ENCODE measurements around the gene WDTC1.

WDTC1 gene

GRCh38 chr1:27336756-27337155, 102.3 kb downstream of the WDTC1 start:
- peaks cover 20% of the 10 kb centered on the region for H3K4me1 ChIP-seq (ENCODE audit: control insufficient read depth, insufficient read depth, low read length)
- no peaks in the 10 kb centered on the region for H3K27me3 ChIP-seq (ENCODE audit: control insufficient read depth, insufficient read depth, low read length)
- H3K9ac ChIP-seq (ENCODE audit: low read length) = no peak overlapping the region
- no peaks in the 10 kb centered on the region for H3K9me3 ChIP-seq (ENCODE audit: control insufficient read depth, insufficient read depth, low read depth, low read length)
- no peak overlapping the region for H3K27ac ChIP-seq (ENCODE audit: low read depth, low read length)
- peaks cover 49% of the 10 kb centered on the region for H3K36me3 ChIP-seq (ENCODE audit: control insufficient read depth, insufficient read depth, low read length)
- H3K4me3 ChIP-seq (ENCODE audit: low read depth, low read length) = no peak overlapping the region

GRCh38 chr1:27338751-27339150, 104.3 kb downstream of the WDTC1 start:
- H3K27ac ChIP-seq (ENCODE audit: low read depth, low read length) = no peak overlapping the region
- no peaks in the 10 kb centered on the region for H3K27me3 ChIP-seq (ENCODE audit: control insufficient read depth, insufficient read depth, low read length)
- peaks cover 39% of the 10 kb centered on the region for H3K4me1 ChIP-seq (ENCODE audit: control insufficient read depth, insufficient read depth, low read length)
- peak overlapping the region; percentile 2 for H3K9ac ChIP-seq (ENCODE audit: low read length)
- H3K36me3 ChIP-seq (ENCODE audit: control insufficient read depth, insufficient read depth, low read length) = peaks cover 31% of the 10 kb centered on the region
- no peak overlapping the region for H3K4me3 ChIP-seq (ENCODE audit: low read depth, low read length)
- no peaks in the 10 kb centered on the region for H3K9me3 ChIP-seq (ENCODE audit: control insufficient read depth, insufficient read depth, low read depth, low read length)

- H3K4me1 ChIP-seq (ENCODE audit: control insufficient read depth, insufficient read depth, low read length) = peaks cover 39% of the 10 kb centered on the region
- peak overlapping the region; percentile 2 for H3K9ac ChIP-seq (ENCODE audit: low read length)
- H3K36me3 ChIP-seq (ENCODE audit: control insufficient read depth, insufficient read depth, low read length) = peaks cover 27% of the 10 kb centered on the region
- H3K27me3 ChIP-seq (ENCODE audit: control insufficient read depth, insufficient read depth, low read length) = no peaks in the 10 kb centered on the region
- no peaks in the 10 kb centered on the region for H3K9me3 ChIP-seq (ENCODE audit: control insufficient read depth, insufficient read depth, low read depth, low read length)
- H3K27ac ChIP-seq (ENCODE audit: low read depth, low read length) = no peak overlapping the region
- H3K4me3 ChIP-seq (ENCODE audit: low read depth, low read length) = no peak overlapping the region
Measured at GRCh38 chr1:27339213-27339612, 104.8 kb downstream of the WDTC1 start.

- H3K9ac ChIP-seq (ENCODE audit: low read length) = peak within 1 kb of the TSS; percentile 33
- no peak within 1 kb of the TSS for H3K27ac ChIP-seq (ENCODE audit: low read depth, low read length)
- no peaks in the 10 kb centered on the region for H3K9me3 ChIP-seq (ENCODE audit: control insufficient read depth, insufficient read depth, low read depth, low read length)
- no peaks in the 10 kb centered on the region for H3K27me3 ChIP-seq (ENCODE audit: control insufficient read depth, insufficient read depth, low read length)
- peaks cover 6% of the 10 kb centered on the region; the same call in 1 of the 2 replicates for H3K36me3 ChIP-seq (ENCODE audit: control insufficient read depth, insufficient read depth, low read length)
- peaks cover 39% of the 10 kb centered on the region for H3K4me1 ChIP-seq (ENCODE audit: control insufficient read depth, insufficient read depth, low read length)
- H3K4me3 ChIP-seq (ENCODE audit: low read depth, low read length) = peak within 1 kb of the TSS; percentile 51
Measured at GRCh38 chr1:27341525-27342252, 107.3 kb downstream of the WDTC1 start, which contains the start of gene SYTL1. Gene SYTL1, plus strand, starts transcription at chr1:27342022. Its CDS starts 3,313 bp downstream, at chr1:27345335.

GRCh38 chr1:27342391-27342777, 108.0 kb downstream of the WDTC1 start:
- H3K27ac ChIP-seq (ENCODE audit: low read depth, low read length) = no peak overlapping the region
- H3K4me1 ChIP-seq (ENCODE audit: control insufficient read depth, insufficient read depth, low read length) = peaks cover 43% of the 10 kb centered on the region
- H3K4me3 ChIP-seq (ENCODE audit: low read depth, low read length) = peak overlapping the region; percentile 51
- H3K9me3 ChIP-seq (ENCODE audit: control insufficient read depth, insufficient read depth, low read depth, low read length) = no peaks in the 10 kb centered on the region
- no peaks in the 10 kb centered on the region for H3K27me3 ChIP-seq (ENCODE audit: control insufficient read depth, insufficient read depth, low read length)
- peak overlapping the region; percentile 33 for H3K9ac ChIP-seq (ENCODE audit: low read length)
- H3K36me3 ChIP-seq (ENCODE audit: control insufficient read depth, insufficient read depth, low read length) = peaks cover 4% of the 10 kb centered on the region; the same call in 1 of the 2 replicates

- Histone ChIP-seq H3K36me3 (ENCODE audit: control insufficient read depth, insufficient read depth, low read length) (peaks cover 4% of the 10 kb centered on the region; the same call in 1 of the 2 replicates), H3K27me3 (ENCODE audit: control insufficient read depth, insufficient read depth, low read length) (no peaks in the 10 kb centered on the region), H3K9ac (ENCODE audit: low read length) (peak overlapping the region; percentile 33), H3K4me1 (ENCODE audit: control insufficient read depth, insufficient read depth, low read length) (peaks cover 48% of the 10 kb centered on the region), H3K9me3 (ENCODE audit: control insufficient read depth, insufficient read depth, low read depth, low read length) (no peaks in the 10 kb centered on the region), H3K4me3 (ENCODE audit: low read depth, low read length) (peak overlapping the region; percentile 51), H3K27ac (ENCODE audit: low read depth, low read length) (peak overlapping the region; percentile 24; the same call in 1 of the 2 replicates)
Measured at GRCh38 chr1:27342778-27343638, 108.6 kb downstream of the WDTC1 start.

GRCh38 chr1:27343639-27344025, 109.2 kb downstream of the WDTC1 start:
- Histone ChIP-seq H3K4me3 (ENCODE audit: low read depth, low read length) (0 out of 2 replicates have a peak overlapping the region, but pooled peaks have one; percentile 51), H3K9ac (ENCODE audit: low read length) (no peak overlapping the region), H3K4me1 (ENCODE audit: control insufficient read depth, insufficient read depth, low read length) (peaks cover 48% of the 10 kb centered on the region), H3K27ac (ENCODE audit: low read depth, low read length) (no peak overlapping the region), H3K9me3 (ENCODE audit: control insufficient read depth, insufficient read depth, low read depth, low read length) (no peaks in the 10 kb centered on the region), H3K27me3 (ENCODE audit: control insufficient read depth, insufficient read depth, low read length) (no peaks in the 10 kb centered on the region), H3K36me3 (ENCODE audit: control insufficient read depth, insufficient read depth, low read length) (peaks cover 4% of the 10 kb centered on the region; the same call in 1 of the 2 replicates)

- Histone ChIP-seq H3K9ac (ENCODE audit: low read length) (no peak overlapping the region), H3K4me3 (ENCODE audit: low read depth, low read length) (no peak overlapping the region), H3K27ac (ENCODE audit: low read depth, low read length) (no peak overlapping the region), H3K9me3 (ENCODE audit: control insufficient read depth, insufficient read depth, low read depth, low read length) (no peaks in the 10 kb centered on the region), H3K27me3 (ENCODE audit: control insufficient read depth, insufficient read depth, low read length) (peaks cover 4% of the 10 kb centered on the region), H3K4me1 (ENCODE audit: control insufficient read depth, insufficient read depth, low read length) (peaks cover 46% of the 10 kb centered on the region), H3K36me3 (ENCODE audit: control insufficient read depth, insufficient read depth, low read length) (peaks cover 4% of the 10 kb centered on the region; the same call in 1 of the 2 replicates)
Measured at GRCh38 chr1:27345272-27345671, 110.8 kb downstream of the WDTC1 start.

GRCh38 chr1:27346357-27346756, 111.9 kb downstream of the WDTC1 start:
- H3K27ac ChIP-seq (ENCODE audit: low read depth, low read length) = no peak overlapping the region
- H3K4me3 ChIP-seq (ENCODE audit: low read depth, low read length) = no peak overlapping the region
- peaks cover 4% of the 10 kb centered on the region; the same call in 1 of the 2 replicates for H3K36me3 ChIP-seq (ENCODE audit: control insufficient read depth, insufficient read depth, low read length)
- H3K4me1 ChIP-seq (ENCODE audit: control insufficient read depth, insufficient read depth, low read length) = peaks cover 47% of the 10 kb centered on the region
- H3K9me3 ChIP-seq (ENCODE audit: control insufficient read depth, insufficient read depth, low read depth, low read length) = no peaks in the 10 kb centered on the region
- H3K9ac ChIP-seq (ENCODE audit: low read length) = no peak overlapping the region
- peaks cover 9% of the 10 kb centered on the region for H3K27me3 ChIP-seq (ENCODE audit: control insufficient read depth, insufficient read depth, low read length)

GRCh38 chr1:27346991-27347624, 112.7 kb downstream of the WDTC1 start:
- H3K4me3 ChIP-seq (ENCODE audit: low read depth, low read length) = no peak overlapping the region
- no peak overlapping the region for H3K9ac ChIP-seq (ENCODE audit: low read length)
- H3K9me3 ChIP-seq (ENCODE audit: control insufficient read depth, insufficient read depth, low read depth, low read length) = no peaks in the 10 kb centered on the region
- H3K27me3 ChIP-seq (ENCODE audit: control insufficient read depth, insufficient read depth, low read length) = peaks cover 9% of the 10 kb centered on the region
- peaks cover 44% of the 10 kb centered on the region for H3K4me1 ChIP-seq (ENCODE audit: control insufficient read depth, insufficient read depth, low read length)
- H3K36me3 ChIP-seq (ENCODE audit: control insufficient read depth, insufficient read depth, low read length) = peaks cover 4% of the 10 kb centered on the region; the same call in 1 of the 2 replicates
- H3K27ac ChIP-seq (ENCODE audit: low read depth, low read length) = no peak overlapping the region
